Colonic mucosa (tissue), 4 donors: ENCODE results near the gene EXD3. TPM values are rescaled to one million over a fixed set of nuclear protein-coding genes. Genes with fewer than 3 reads are reported as not detected.

Source experiments
- DNase-seq: peaks from one replicate; pipeline ENCODE4 v3.0.0-alpha.2; 2020
- H3K27ac ChIP-seq: fragments of 200-600 bp; one replicate; pipeline ENCODE4 v1.8.0; 2021
- H3K27me3 ChIP-seq: fragments of 200-600 bp; one replicate; pipeline ENCODE4 v1.8.0; 2021
- H3K36me3 ChIP-seq: fragments of 200-600 bp; one replicate; pipeline ENCODE4 v1.8.0; 2021
- H3K4me1 ChIP-seq: fragments of 200-600 bp; one replicate; pipeline ENCODE4 v1.8.0; 2021; ENCODE audit warnings: mild to moderate bottlenecking
- H3K4me3 ChIP-seq: fragments of 200-600 bp; one replicate; pipeline ENCODE4 v1.8.0; 2021
- H3K9ac ChIP-seq, 2 donors: one replicate each; pipeline ENCODE4 v1.7.0; 2013; ENCODE audit warnings: control low read depth in 2 of 2, low read depth in 2 of 2, low read length in 2 of 2
- H3K9me3 ChIP-seq: fragments of 200-600 bp; one replicate; pipeline ENCODE4 v1.8.0; 2021
- intact Hi-C: fragments of 100-400 bp; cut with DNase I; formaldehyde crosslinking; loops from one replicate; pipeline ENCODE4 v1.14.1; 2022
- total RNA-seq, 2 donors: library from RNA; stranded (reverse); fragmentation: NEBNext Ultra II Directional in 1 of 2; extraction: Animal tissue kit (Norgen Biotek cat#: 25700) in 1 of 2; gene quantifications; one replicate each; pipeline ENCODE4 v1.2.1, GENCODE V29; 2021
- TF ChIP-seq, protein P1 (sequence below): fragments of 200-600 bp; IDR thresholded peaks from one replicate; pipeline ENCODE4 v1.8.0; 2022; ENCODE audit warnings: antibody characterized with exemption, mild to moderate bottlenecking
- donor health status: healthy.
- donor health status: DM: no; HTN: no; CAD: no.
- donor health status: DM: no; HTN: no; CAD: no.

EXD3 gene
- total RNA-seq, 2 donors from 2014 or later = 34.9 to 36.4 TPM

DNA sequence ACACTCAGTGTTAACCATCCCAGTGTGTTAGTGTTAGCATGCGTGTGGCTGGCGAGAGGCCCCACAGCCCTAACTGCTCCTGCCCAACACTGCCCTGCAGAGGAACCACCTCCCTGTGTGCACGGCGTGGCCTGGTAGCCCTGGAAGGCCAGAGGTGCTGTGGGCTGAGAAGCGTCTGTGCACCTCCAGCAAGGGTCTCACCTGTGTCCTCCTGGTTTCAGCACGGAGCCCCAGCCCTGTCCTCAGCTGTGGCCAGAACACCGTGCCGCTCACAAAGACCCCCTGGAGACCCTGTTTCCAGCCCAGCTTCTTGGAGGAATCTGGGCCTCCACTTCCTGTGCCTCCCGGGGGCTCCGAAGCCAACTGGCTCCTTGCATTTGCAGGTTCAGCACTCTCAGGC is 64.8 kb downstream of the EXD3 start:
- H3K4me1 ChIP-seq = no peaks in the 10 kb centered on the region
- TF ChIP-seq, protein P1, sequence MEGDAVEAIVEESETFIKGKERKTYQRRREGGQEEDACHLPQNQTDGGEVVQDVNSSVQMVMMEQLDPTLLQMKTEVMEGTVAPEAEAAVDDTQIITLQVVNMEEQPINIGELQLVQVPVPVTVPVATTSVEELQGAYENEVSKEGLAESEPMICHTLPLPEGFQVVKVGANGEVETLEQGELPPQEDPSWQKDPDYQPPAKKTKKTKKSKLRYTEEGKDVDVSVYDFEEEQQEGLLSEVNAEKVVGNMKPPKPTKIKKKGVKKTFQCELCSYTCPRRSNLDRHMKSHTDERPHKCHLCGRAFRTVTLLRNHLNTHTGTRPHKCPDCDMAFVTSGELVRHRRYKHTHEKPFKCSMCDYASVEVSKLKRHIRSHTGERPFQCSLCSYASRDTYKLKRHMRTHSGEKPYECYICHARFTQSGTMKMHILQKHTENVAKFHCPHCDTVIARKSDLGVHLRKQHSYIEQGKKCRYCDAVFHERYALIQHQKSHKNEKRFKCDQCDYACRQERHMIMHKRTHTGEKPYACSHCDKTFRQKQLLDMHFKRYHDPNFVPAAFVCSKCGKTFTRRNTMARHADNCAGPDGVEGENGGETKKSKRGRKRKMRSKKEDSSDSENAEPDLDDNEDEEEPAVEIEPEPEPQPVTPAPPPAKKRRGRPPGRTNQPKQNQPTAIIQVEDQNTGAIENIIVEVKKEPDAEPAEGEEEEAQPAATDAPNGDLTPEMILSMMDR = no peak
- H3K27me3 ChIP-seq = no peaks in the 10 kb centered on the region
- no peak for DNase-seq
- no peak overlapping the region for H3K9ac ChIP-seq
- no peaks in the 10 kb centered on the region for H3K9me3 ChIP-seq
- intact Hi-C loops = no loop called here
- H3K36me3 ChIP-seq = no peaks in the 10 kb centered on the region
- H3K4me3 ChIP-seq = no peak overlapping the region
- H3K27ac ChIP-seq = no peak overlapping the region

DNA sequence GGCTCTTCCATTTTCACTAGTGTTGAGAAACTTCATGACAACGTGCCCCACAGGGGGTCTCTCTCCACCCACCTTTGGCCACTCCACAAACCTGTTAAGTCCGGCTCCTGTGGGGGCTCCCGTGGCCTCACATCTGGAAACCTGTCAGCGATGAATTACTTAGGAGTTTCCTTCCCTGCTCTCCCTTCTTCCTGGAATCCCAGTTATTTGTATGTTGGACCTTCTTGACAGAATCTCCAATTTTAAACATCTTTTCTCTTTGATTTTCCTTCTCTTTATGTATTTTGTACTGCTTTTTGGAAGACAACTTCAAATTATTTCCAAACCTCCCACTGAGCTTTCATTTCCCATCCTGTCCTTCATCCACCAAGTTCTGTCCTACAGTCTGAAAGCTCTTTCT is 65.8 kb downstream of the EXD3 start:
- Histone ChIP-seq H3K9ac (no peak overlapping the region), H3K27ac (no peak overlapping the region), H3K36me3 (no peaks in the 10 kb centered on the region), H3K4me1 (no peaks in the 10 kb centered on the region), H3K4me3 (no peak overlapping the region), H3K9me3 (no peaks in the 10 kb centered on the region), H3K27me3 (no peaks in the 10 kb centered on the region)
- intact Hi-C loops = no loop called here
- no peak for DNase-seq
- TF ChIP-seq, protein P1 = no peak

DNA sequence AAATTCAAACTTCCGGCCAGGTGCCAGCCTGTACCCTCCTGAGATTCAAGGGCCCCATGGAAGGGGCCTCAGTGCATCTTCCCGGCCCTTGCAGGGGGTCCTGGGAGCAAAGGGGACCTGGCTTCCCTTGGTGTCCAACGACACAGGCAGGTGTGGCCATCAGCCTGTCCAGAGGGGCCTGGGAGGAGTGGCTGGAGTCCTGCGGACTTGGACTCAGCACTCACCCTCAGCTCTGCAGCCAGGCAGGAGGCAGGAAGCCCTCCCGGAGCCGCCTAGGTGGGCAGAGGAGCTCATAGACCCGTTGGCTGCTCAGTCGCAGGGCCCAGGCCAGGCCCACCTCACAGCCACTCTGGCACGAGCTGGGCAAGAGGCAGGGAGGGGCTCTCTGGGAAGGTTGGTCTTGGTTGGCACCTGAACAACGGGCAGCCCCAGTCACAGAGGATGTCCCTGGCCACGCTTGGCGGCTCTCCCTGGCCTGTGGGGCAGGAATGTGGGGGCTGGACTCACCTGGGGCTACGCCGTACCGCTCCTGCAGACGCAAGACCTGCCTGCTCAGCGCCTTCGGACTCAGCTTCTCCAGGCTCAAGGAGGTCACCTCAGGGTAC is 67.1 kb downstream of the EXD3 start:
- Histone ChIP-seq H3K4me3 (no peak overlapping the region), H3K27ac (no peak overlapping the region), H3K36me3 (no peaks in the 10 kb centered on the region), H3K9me3 (no peaks in the 10 kb centered on the region), H3K27me3 (no peaks in the 10 kb centered on the region), H3K9ac (no peak overlapping the region), H3K4me1 (no peaks in the 10 kb centered on the region)
- TF ChIP-seq, protein P1 = no peak
- no peak for DNase-seq
- intact Hi-C loops = no loop called here

DNA sequence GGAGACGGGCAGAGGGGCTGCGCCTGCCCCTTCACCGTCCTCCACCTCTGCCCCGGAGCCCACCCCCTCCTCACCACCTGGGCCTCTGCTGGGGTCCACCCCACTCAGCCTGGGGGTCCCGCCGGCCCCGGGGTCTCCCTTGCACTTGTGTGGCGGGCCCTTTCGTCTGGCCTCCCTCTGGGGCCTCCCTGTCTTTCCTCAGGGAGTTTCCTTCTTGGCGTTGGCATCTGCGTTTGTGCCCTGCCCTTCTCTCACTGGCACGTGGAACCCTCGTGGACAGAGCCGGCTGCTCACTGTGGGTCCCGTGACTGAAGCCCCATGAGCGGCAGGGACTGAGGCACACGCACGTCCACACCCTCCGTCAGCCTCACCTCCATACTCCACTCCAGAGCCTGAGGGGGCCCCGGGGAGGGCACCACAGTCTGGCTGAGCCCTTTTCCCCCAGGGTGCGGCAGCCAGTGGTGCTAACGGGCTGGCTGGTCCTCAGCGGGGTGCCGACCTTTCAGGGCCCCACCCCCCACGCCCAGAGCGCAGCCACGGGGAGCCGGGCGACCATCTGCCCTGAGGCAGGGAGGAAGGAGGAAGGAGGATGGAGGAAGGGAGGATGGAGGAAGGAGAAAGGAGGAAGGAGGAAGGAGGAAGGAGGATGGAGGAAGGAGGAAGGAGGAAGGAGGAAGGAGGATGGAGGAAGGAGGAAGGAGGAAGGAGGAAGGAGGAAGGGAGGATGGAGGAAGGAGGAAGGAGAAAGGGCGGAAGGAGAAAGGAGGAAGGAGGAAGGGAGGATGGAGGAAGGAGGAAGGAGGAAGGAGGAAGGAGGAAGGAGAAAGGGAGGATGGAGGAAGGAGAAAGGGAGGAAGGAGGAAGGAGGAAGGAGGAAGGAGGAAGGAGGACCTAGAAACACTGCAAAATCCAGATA is 67.9 kb downstream of the EXD3 start:
- H3K4me1 ChIP-seq = no peaks in the 10 kb centered on the region
- no peak for DNase-seq
- no peak overlapping the region for H3K9ac ChIP-seq
- intact Hi-C loops = no loop called here
- H3K4me3 ChIP-seq = no peak overlapping the region
- H3K9me3 ChIP-seq = no peaks in the 10 kb centered on the region
- no peaks in the 10 kb centered on the region for H3K36me3 ChIP-seq
- H3K27me3 ChIP-seq = no peaks in the 10 kb centered on the region
- no peak overlapping the region for H3K27ac ChIP-seq
- TF ChIP-seq, protein P1 = no peak

DNA sequence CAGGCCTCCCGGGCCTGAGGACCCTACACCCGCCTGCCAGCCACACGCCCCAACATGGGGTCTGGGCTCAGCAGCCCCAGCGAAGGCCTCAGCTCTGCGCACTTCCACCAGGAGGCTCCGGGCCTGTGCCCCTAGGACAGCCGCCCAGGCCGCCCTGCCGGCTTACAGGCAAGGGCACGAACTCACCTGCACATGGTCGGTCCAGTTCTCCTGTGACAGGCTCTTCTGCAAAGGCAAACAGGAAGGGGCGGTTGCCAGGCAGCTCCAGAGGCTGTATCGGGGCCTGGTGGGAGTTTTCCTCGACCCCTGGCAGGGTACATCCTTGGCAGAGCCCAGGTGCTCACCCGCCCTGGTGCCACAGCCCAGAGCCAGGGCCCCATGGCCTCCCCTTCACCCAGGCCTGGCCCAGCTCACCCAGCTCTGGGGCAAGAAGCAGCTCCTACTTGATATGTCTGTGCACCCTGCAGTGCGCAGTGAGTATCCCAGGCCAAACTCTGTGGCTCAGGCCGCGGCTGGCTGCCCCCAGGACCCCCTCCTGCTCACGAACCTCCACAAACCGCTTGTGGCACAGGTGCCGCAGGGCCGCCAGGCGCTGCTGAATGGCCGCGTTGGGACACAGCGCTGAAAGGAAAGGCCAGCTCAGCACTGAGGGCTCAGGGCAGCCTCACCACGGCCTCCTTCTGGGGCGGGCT is 68.7 kb downstream of the EXD3 start:
- no peak overlapping the region for H3K27ac ChIP-seq
- TF ChIP-seq, protein P1 = no peak

More for the DNA sequence above, 68.7 kb downstream of the EXD3 start:
- no peaks in the 10 kb centered on the region for H3K4me1 ChIP-seq
- no peaks in the 10 kb centered on the region for H3K27me3 ChIP-seq
- no peaks in the 10 kb centered on the region for H3K9me3 ChIP-seq
- no peak overlapping the region for H3K9ac ChIP-seq
- intact Hi-C loops = no loop called here
- no peak for DNase-seq
- no peaks in the 10 kb centered on the region for H3K36me3 ChIP-seq
- H3K4me3 ChIP-seq = no peak overlapping the region
